Naive thymus-derived CD4-positive, alpha-beta T cell (primary cell): Measurements from ENCODE around the gene FAM83B. TPM values are rescaled to one million over a fixed set of nuclear protein-coding genes. Genes with fewer than 3 reads are reported as not detected.

Experiments
- ATAC-seq: fragments of 150-1000 bp; cut with Tn5 transposase; 2 replicates; pipeline ENCODE4 v1.10.0; 2021; ENCODE audit warnings: mild to moderate bottlenecking, moderate library complexity
- CTCF ChIA-PET: fragments of 350-600 bp; sonication (Branson Sonifier 250); formaldehyde crosslinking; loops from one replicate; lab custom pipeline; 2021; ENCODE audit warnings: antibody characterized with exemption; lab: Charles Lee
- POLR2A ChIA-PET: fragments of 350-600 bp; sonication (Branson Sonifier 250); formaldehyde crosslinking; loops from one replicate; lab custom pipeline; 2021; ENCODE audit warnings: antibody characterized with exemption, inconsistent platforms; lab: Charles Lee
- DNase-seq, 9 donors: peaks; one replicate each; pipeline versions ENCODE4 v3.0.0 to v3.0.0-alpha.2; 2020 to 2022; ENCODE audit warnings: mixed read lengths in 1 of 9
- H3K27ac ChIP-seq: one replicate; pipeline ENCODE4 v1.7.0; 2013; ENCODE audit warnings: mild to moderate bottlenecking, low read depth, low read length, moderate library complexity
- H3K27me3 ChIP-seq, 2 donors: one replicate each; pipeline ENCODE4 v1.7.0; 2013; ENCODE audit warnings: low read length in 2 of 2, mild to moderate bottlenecking in 2 of 2, moderate library complexity in 2 of 2; ENCODE audit not compliant: control insufficient read depth in 2 of 2, insufficient read depth in 2 of 2
- H3K36me3 ChIP-seq, 3 experiments: 1 replicate in 2 of 3; 2 replicates in 1 of 3; pipeline ENCODE4 v1.7.0; 2013; ENCODE audit warnings: low read length in 3 of 3, mild to moderate bottlenecking in 3 of 3, moderate library complexity in 1 of 3; ENCODE audit not compliant: insufficient read depth in 3 of 3, control insufficient read depth in 2 of 3
- H3K4me1 ChIP-seq, 2 donors: one replicate each; pipeline ENCODE4 v1.7.0; 2013; ENCODE audit warnings: low read length in 2 of 2, mild to moderate bottlenecking in 2 of 2, moderate library complexity in 1 of 2; ENCODE audit not compliant: control insufficient read depth in 2 of 2, insufficient read depth in 2 of 2
- H3K4me3 ChIP-seq: 2 replicates; pipeline ENCODE4 v1.7.0; 2013; ENCODE audit warnings: mild to moderate bottlenecking, low read length
- H3K9me3 ChIP-seq, 3 experiments: 1 replicate in 2 of 3; 2 replicates in 1 of 3; pipeline ENCODE4 v1.7.0; 2013; ENCODE audit warnings: low read length in 3 of 3; ENCODE audit not compliant: control insufficient read depth in 2 of 3
- H3K27ac Mint-ChIP-seq, 9 donors: one replicate each; pipeline ENCODE4 v1.8.0; 2020 to 2022; ENCODE audit warnings: mixed read lengths in 9 of 9, mild to moderate bottlenecking in 8 of 9, moderate library complexity in 5 of 9, inconsistent platforms in 2 of 9
- H3K27me3 Mint-ChIP-seq, 5 donors: one replicate each; pipeline ENCODE4 v1.8.0; 2021 to 2022; ENCODE audit warnings: mixed read lengths in 5 of 5, mild to moderate bottlenecking in 1 of 5
- H3K36me3 Mint-ChIP-seq, 5 donors: one replicate each; pipeline ENCODE4 v1.8.0; 2020 to 2022; ENCODE audit warnings: mixed read lengths in 5 of 5, mild to moderate bottlenecking in 3 of 5, inconsistent platforms in 1 of 5
- H3K4me1 Mint-ChIP-seq, 7 donors: one replicate each; pipeline ENCODE4 v1.8.0; 2020 to 2022; ENCODE audit warnings: mixed read lengths in 7 of 7, mild to moderate bottlenecking in 3 of 7, inconsistent platforms in 1 of 7
- H3K4me3 Mint-ChIP-seq, 10 donors: one replicate each; pipeline ENCODE4 v1.8.0; 2020 to 2022; ENCODE audit warnings: mild to moderate bottlenecking in 10 of 10, mixed read lengths in 10 of 10, moderate library complexity in 6 of 10, inconsistent platforms in 2 of 10
- H3K9me3 Mint-ChIP-seq, 11 donors: one replicate each; pipeline ENCODE4 v1.8.0; 2020 to 2022; ENCODE audit warnings: mixed read lengths in 11 of 11, mild to moderate bottlenecking in 4 of 11, inconsistent platforms in 1 of 11, moderate library complexity in 1 of 11
- intact Hi-C, 2 donors: fragments of 100-400 bp; cut with micrococcal nuclease; formaldehyde crosslinking; loops; one replicate each; pipeline ENCODE4 v1.15.1; 2023
- polyA plus RNA-seq, 2 donors: library from polyadenylated mRNA; unstranded; fragments of 300-500 nt; fragmentation: Illumina TruSeq; gene quantifications; one replicate each; pipeline ENCODE4 v1.2.3, GENCODE V29; 2021
- total RNA-seq, 6 experiments: library from RNA in 5 of 6; stranded (reverse) in 5 of 6; gene quantifications; 1 replicate in 5 of 6; 2 replicates in 1 of 6; pipeline ENCODE4 v1.2.3 and lab custom pipeline; 2021 to 2026

Gene FAM83B
- total and polyA plus RNA-seq, 7 experiments from 2014 or later, result not detected

DNA sequence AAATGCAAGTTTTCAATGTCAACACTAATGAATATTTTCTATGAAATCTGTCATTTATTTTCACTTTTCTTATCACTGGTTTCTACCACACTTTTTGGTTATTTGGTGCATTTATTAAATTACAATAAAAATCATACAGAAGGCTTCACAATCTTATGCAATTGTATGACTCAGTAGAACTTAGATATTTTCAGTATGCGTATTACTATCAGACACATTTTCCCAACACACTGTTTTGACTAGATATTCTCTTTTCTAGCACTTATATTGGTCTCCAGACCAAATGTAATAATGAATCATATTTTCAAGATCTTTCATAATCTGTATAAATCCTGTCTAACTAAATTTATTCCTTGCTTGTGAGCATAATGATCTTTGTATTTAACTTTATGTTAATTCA, 74.1 kb downstream of the FAM83B start:
- Mint-ChIP-seq H3K9me3 (peaks cover 0 to 4% (median 0%) of the 10 kb centered on the region in 11 donors), H3K27me3 (no peaks in the 10 kb centered on the region), H3K27ac (no peak overlapping the region), H3K36me3 (no peaks in the 10 kb centered on the region), H3K4me3 (no peak overlapping the region), H3K4me1 (no peaks in the 10 kb centered on the region)
- ATAC-seq (no peak), DNase-seq (no peak)
- Histone ChIP-seq H3K27me3 (no peaks in the 10 kb centered on the region), H3K9me3 (no peaks in the 10 kb centered on the region), H3K4me1 (no peaks in the 10 kb centered on the region), H3K4me3 (no peak overlapping the region), H3K27ac (no peak overlapping the region), H3K36me3 (no peaks in the 10 kb centered on the region)
- ChIA-PET POLR2A (no interaction called here), CTCF (no interaction called here)
- intact Hi-C loops, result no loop called here

DNA sequence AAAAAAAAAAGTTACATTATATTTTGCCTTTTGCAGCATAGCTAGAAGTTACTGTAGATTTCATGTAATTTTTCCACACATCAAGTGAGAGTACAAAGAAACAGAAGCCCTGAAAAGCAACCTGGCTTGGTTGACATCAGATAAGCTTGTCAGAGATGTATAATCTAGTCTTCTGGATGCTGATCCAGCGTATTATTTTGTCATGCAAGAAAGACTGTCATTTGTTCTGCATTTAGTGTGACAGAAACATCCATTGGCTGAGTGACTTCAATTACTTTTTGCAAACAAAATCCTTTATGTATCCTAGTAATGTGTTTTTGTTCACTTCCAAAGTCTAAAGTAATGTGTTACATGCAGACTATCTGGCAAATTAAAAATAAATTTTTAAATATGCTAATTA, 75.3 kb downstream of the FAM83B start:
- DNase-seq, result no peak
- Histone ChIP-seq H3K27me3 (no peaks in the 10 kb centered on the region), H3K9me3 (no peaks in the 10 kb centered on the region), H3K4me3 (no peak overlapping the region), H3K36me3 (no peaks in the 10 kb centered on the region), H3K27ac (no peak overlapping the region), H3K4me1 (no peaks in the 10 kb centered on the region)
- ChIA-PET POLR2A (no interaction called here), CTCF (no interaction called here)
- intact Hi-C loops, result no loop called here
- Mint-ChIP-seq H3K4me3 (no peak overlapping the region), H3K27ac (no peak overlapping the region), H3K4me1 (no peaks in the 10 kb centered on the region), H3K36me3 (no peaks in the 10 kb centered on the region), H3K9me3 (peaks cover 0 to 4% (median 0%) of the 10 kb centered on the region in 11 donors), H3K27me3 (no peaks in the 10 kb centered on the region)
- ATAC-seq, result no peak

DNA sequence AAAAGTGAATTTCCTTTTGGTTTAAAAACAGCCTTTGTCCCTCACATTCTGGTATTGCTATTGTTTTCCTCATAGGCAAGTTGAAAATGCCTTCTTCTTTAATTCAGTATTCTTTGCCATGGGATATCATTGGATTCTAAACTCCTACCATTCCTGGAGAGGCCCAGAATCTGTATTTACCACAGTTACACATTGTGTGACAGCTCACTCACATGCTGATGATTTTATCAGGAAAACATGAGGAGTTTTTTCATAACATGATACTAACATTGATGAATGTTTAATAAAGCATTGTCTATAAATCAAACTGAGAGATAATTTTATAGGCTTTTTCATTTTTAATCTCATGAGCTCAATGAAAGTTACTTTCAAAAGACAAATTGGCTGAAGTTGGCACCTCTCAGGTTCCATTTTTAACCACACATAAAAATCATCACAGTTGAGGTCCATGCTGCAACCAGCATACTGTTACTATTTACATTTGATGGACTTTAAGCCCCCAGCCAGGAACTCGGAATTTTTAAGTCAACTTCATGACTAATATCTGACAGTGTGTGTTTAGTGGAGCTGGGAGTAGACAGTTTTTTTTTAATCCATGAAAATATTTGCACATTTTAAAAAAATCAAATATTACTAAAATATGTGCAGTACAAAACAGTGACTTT, 82.8 kb downstream of the FAM83B start:
- peaks cover 5 to 28% (median 9%) of the 10 kb centered on the region in 11 donors for H3K9me3 Mint-ChIP-seq
- no peaks in the 10 kb centered on the region for H3K27me3 Mint-ChIP-seq
- H3K4me1 Mint-ChIP-seq, result no peaks in the 10 kb centered on the region
- no peak overlapping the region for H3K27ac ChIP-seq
- no peaks in the 10 kb centered on the region for H3K9me3 ChIP-seq
- H3K4me3 ChIP-seq, result no peak overlapping the region
- no peak overlapping the region for H3K27ac Mint-ChIP-seq
- DNase-seq (no peak), ATAC-seq (no peak)
- H3K36me3 ChIP-seq, result no peaks in the 10 kb centered on the region
- H3K4me1 ChIP-seq, result no peaks in the 10 kb centered on the region
- peaks cover 0 to 6% (median 0%) of the 10 kb centered on the region in 5 donors for H3K36me3 Mint-ChIP-seq
- no peaks in the 10 kb centered on the region for H3K27me3 ChIP-seq
- ChIA-PET CTCF (no interaction called here), POLR2A (no interaction called here)
- no peak overlapping the region for H3K4me3 Mint-ChIP-seq
- intact Hi-C loops, result no loop called here

DNA sequence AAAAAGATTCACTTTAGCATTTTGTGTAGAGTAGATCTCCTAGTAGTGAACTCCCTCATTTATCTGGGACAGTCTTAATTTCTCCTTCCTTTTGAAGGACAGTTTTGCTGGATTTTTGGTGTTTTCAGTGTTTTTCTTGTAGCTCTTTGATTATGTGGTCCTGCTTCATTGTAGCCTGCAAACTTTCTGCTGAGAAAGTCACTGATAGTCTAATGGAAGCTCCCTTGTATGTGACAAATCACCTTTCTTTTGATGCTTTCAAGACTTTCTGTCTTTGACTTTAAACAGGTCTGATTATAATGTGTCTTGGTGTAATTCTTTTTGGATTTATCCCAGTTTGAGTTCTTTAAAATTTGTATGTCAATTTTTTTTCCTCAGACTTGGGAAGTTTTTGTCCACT, 86.1 kb downstream of the FAM83B start:
- H3K36me3 Mint-ChIP-seq, result peaks cover 0 to 6% (median 0%) of the 10 kb centered on the region in 5 donors
- ChIA-PET POLR2A (no interaction called here), CTCF (no interaction called here)
- H3K4me3 Mint-ChIP-seq, result no peak overlapping the region
- no peaks in the 10 kb centered on the region for H3K27me3 Mint-ChIP-seq
- no peaks in the 10 kb centered on the region for H3K9me3 ChIP-seq
- no peaks in the 10 kb centered on the region for H3K4me1 Mint-ChIP-seq
- no peak overlapping the region for H3K27ac Mint-ChIP-seq
- no peaks in the 10 kb centered on the region for H3K4me1 ChIP-seq
- H3K9me3 Mint-ChIP-seq, result peaks cover 5 to 28% (median 9%) of the 10 kb centered on the region in 11 donors
- no peak overlapping the region for H3K4me3 ChIP-seq
- DNase-seq (no peak), ATAC-seq (no peak)
- intact Hi-C loops, result no loop called here
- no peaks in the 10 kb centered on the region for H3K36me3 ChIP-seq
- H3K27ac ChIP-seq, result no peak overlapping the region
- H3K27me3 ChIP-seq, result no peaks in the 10 kb centered on the region

DNA sequence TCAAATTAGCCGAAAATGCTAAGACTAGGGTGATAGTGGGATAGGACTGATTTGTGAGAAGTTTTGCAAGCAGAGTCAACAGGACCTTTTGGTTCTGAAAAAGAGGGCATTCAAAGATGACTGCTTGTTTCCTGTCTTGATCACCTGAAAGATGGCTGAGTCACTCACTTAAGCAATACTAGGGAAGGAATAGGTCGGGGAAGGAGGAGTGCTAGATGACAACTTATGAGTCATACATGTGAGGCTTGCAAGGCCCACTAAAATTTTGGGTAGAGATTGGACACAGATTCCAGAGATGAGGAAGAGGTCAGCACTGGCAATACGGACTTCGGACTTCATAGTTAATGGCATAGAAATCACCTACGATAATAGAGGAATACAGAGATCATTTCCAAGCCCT, 89.2 kb downstream of the FAM83B start:
- Mint-ChIP-seq H3K4me3 (no peak overlapping the region), H3K9me3 (peaks cover 1 to 43% (median 13%) of the 10 kb centered on the region in 11 donors), H3K27ac (no peak overlapping the region), H3K27me3 (no peaks in the 10 kb centered on the region), H3K36me3 (peaks cover 0 to 6% (median 0%) of the 10 kb centered on the region in 5 donors), H3K4me1 (no peaks in the 10 kb centered on the region)
- intact Hi-C loops, result no loop called here
- ATAC-seq (no peak), DNase-seq (no peak)
- Histone ChIP-seq H3K9me3 (no peaks in the 10 kb centered on the region), H3K36me3 (no peaks in the 10 kb centered on the region), H3K4me3 (no peak overlapping the region), H3K4me1 (no peaks in the 10 kb centered on the region), H3K27ac (no peak overlapping the region), H3K27me3 (no peaks in the 10 kb centered on the region)
- ChIA-PET POLR2A (no interaction called here), CTCF (no interaction called here)

DNA sequence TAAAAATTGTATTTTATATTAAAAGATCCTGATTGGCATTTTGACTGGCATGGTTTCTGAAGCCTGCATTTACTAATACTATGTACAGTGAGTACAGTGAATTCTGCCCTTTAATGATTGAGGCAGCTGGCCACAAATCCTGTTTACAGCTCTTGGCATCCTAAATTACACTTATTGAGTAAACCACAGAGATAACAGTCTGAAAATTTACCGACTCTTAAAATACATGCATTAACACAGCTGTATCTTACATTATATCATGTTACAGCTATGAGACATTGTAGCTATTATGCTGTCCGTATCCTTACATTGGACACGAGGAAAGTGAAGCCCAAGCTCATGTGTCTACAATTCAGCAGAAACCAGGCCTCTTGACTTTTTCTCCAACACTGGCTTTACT, 90.8 kb downstream of the FAM83B start:
- Mint-ChIP-seq H3K27me3 (no peaks in the 10 kb centered on the region), H3K36me3 (peaks cover 0 to 6% (median 0%) of the 10 kb centered on the region in 5 donors), H3K9me3 (peaks cover 0 to 38% (median 10%) of the 10 kb centered on the region in 11 donors), H3K4me1 (no peaks in the 10 kb centered on the region), H3K27ac (no peak overlapping the region), H3K4me3 (no peak overlapping the region)
- Histone ChIP-seq H3K4me3 (no peak overlapping the region), H3K27me3 (no peaks in the 10 kb centered on the region), H3K9me3 (no peaks in the 10 kb centered on the region), H3K36me3 (no peaks in the 10 kb centered on the region), H3K27ac (no peak overlapping the region), H3K4me1 (no peaks in the 10 kb centered on the region)
- POLR2A ChIA-PET, result no interaction called here
- no peak for DNase-seq
- intact Hi-C loops, result no loop called here
- CTCF ChIA-PET, result no interaction called here
- no peak for ATAC-seq

DNA sequence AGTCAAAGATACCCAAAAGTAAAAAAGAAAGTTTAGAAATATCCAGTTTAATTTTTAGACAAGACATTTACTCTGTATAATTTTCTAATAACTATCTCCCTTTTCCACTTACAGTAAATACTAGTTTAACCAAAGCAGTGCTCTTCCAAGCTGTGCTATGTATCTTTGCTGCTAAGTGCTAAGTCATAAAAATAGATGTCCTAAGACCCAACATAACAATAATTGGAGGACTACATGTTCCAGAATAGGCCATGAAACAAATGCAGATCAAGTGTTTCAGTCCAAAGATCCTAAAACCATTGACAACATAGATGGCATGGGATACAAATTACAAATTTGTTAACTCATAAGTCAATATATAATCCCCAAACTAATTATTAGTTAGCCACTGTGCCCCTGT, 111.1 kb downstream of the FAM83B start:
- no peaks in the 10 kb centered on the region for H3K27me3 Mint-ChIP-seq
- Histone ChIP-seq H3K9me3 (no peaks in the 10 kb centered on the region), H3K27ac (no peak overlapping the region), H3K4me3 (no peak overlapping the region), H3K36me3 (no peaks in the 10 kb centered on the region), H3K27me3 (no peaks in the 10 kb centered on the region), H3K4me1 (no peaks in the 10 kb centered on the region)
- H3K27ac Mint-ChIP-seq, result no peak overlapping the region
- intact Hi-C loops, result no loop called here
- DNase-seq (no peak), ATAC-seq (no peak)
- no peaks in the 10 kb centered on the region for H3K36me3 Mint-ChIP-seq
- ChIA-PET POLR2A (no interaction called here), CTCF (no interaction called here)
- H3K9me3 Mint-ChIP-seq, result peaks cover 0 to 10% (median 4%) of the 10 kb centered on the region in 11 donors
- no peak overlapping the region for H3K4me3 Mint-ChIP-seq
- no peaks in the 10 kb centered on the region for H3K4me1 Mint-ChIP-seq
